Natural killer cell treated with Interleukin-12 subunit alpha and Interleukin-12 subunit beta and Interleukin-15 and Interleukin-18, amount 100 ng/mL, for 72 hours (primary cell): Measurements from ENCODE around the gene ACSS1. TPM values are rescaled to one million over a fixed set of nuclear protein-coding genes. Genes with fewer than 3 reads are reported as not detected.

Source experiments
- ATAC-seq, 2 donors: fragments of 150-1000 bp; cut with Tn5 transposase in 1 of 2; sonication (Bioruptor Pico), chemical (Tn5 transposase) in 1 of 2; 2 replicates each; pipeline ENCODE4 v1.10.0; 2021
- DNase-seq: peaks from one replicate; pipeline ENCODE4 v3.0.0; 2022; ENCODE audit warnings: low spot score
- H3K27ac Mint-ChIP-seq, 2 donors: 1 replicate in 1 of 2; 2 replicates in 1 of 2; pipeline ENCODE4 v1.8.0; 2022; ENCODE audit warnings: mixed read lengths in 2 of 2, mild to moderate bottlenecking in 1 of 2, moderate library complexity in 1 of 2
- H3K27me3 Mint-ChIP-seq, 2 donors: 1 replicate in 1 of 2; 2 replicates in 1 of 2; pipeline ENCODE4 v1.8.0; 2022; ENCODE audit warnings: mixed read lengths in 2 of 2
- H3K36me3 Mint-ChIP-seq: one replicate; pipeline ENCODE4 v1.8.0; 2022; ENCODE audit warnings: mixed read lengths
- H3K4me1 Mint-ChIP-seq, 2 donors: 1 replicate in 1 of 2; 2 replicates in 1 of 2; pipeline ENCODE4 v1.8.0; 2022; ENCODE audit warnings: low read depth in 2 of 2, mixed read lengths in 2 of 2, mild to moderate bottlenecking in 1 of 2
- H3K4me3 Mint-ChIP-seq: one replicate; pipeline ENCODE4 v1.8.0; 2022; ENCODE audit warnings: mixed read lengths
- H3K9me3 Mint-ChIP-seq: 2 replicates; pipeline ENCODE4 v1.8.0; 2022; ENCODE audit warnings: mixed read lengths
- total RNA-seq, 2 donors: library from RNA; stranded (reverse); gene quantifications; one replicate each; pipeline ENCODE4 v1.2.3, GENCODE V29; 2022

The ACSS1 gene
- total RNA-seq, 2 donors from 2014 or later = 5.8 to 7.6 TPM

DNA sequence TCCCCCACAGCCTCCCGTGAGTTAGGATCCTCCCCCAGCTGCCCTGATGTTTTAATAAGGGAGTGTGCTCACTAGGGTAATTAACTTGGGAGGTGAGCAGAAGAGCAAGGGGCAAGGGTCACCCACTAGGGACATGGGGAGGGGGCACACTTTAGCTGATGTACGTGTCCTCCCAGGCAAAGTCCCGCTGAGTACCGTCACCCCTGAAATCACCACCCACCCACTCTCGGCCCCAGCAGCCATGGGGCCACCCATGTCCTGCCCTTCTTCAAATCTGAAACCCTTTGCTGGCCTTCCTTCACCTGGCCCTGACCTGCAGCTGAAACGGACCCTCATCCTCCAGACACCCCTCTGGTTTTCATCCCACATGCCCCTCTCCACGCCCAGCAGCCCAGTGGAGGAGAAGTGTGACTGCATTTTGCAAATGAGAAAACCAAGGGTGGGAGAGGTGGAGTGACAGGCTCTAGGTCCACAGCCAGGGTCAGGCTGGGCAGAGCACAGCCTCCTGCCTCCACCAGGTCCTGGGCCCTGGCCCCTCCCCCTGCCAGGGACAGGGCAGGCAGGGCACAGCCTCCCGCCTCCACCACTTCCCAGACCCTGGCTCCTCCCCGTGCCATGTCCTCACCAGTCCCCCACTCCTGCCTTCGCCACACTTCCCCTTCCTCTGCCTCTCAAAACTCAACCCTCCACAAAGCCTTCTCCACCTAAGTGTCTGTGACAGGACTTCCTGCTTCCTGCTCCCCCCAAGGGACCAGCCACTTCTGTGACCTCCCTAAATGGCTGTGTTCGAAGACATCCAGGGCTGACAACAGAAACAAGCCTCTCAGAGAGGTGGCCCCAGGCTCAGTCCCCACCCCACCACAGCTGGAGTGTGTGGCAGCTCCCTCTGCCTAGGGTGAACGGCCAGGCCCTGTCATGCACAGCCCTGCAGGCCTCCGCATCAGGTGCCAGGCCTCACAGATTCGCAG lies 15.1 kb downstream of the ACSS1 start:
- peak overlapping the region; percentile 76 for H3K4me3 Mint-ChIP-seq
- ATAC-seq (peak; percentile 84 to 86), DNase-seq (peak; percentile 70)
- no peaks in the 10 kb centered on the region for H3K9me3 Mint-ChIP-seq
- H3K36me3 Mint-ChIP-seq = no peaks in the 10 kb centered on the region
- peak overlapping the region; percentile 97 to 99 for H3K27ac Mint-ChIP-seq
- no peaks in the 10 kb centered on the region for H3K27me3 Mint-ChIP-seq
- peaks cover 12 to 23% of the 10 kb centered on the region in 2 donors for H3K4me1 Mint-ChIP-seq

DNA sequence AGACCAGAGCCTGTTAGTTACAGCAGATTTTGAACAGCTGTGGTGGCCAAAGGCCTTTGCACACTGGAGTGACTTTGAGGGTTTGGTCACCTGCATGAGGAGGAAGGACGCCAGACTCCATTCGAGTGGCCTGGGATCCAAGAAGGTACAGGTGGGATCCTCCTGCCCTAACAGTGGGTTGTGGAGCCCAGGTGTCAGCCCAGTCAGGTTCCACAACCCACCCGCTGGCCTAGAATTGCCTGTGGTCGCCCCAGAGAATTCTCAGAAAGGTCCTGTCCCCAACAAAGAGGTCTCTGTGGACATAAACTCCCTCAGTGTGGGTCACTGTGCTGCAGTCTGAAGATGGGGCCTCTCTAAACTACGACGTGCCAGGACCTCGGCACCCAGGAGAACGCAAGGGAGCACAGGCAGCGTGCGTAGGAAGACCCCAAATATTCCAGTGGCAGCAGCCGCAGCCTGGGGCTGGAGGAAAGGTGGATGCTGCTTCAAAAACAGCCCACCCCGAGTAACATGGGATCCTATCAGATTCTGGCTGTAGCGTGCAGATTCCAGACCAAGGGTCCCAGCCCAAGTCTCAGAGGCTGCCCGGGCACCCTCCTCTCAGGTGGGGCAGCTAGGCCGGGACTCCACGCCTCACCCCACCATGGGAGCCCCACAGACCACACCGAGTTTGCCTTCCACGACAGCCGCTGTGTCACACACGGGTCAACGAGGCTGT lies 16.0 kb downstream of the ACSS1 start:
- H3K4me3 Mint-ChIP-seq = no peak overlapping the region
- H3K4me1 Mint-ChIP-seq = peaks cover 20 to 31% of the 10 kb centered on the region in 2 donors
- no peak for DNase-seq
- ATAC-seq = no peak
- no peaks in the 10 kb centered on the region for H3K27me3 Mint-ChIP-seq
- peak overlapping the region; percentile 97 to 99 for H3K27ac Mint-ChIP-seq
- no peaks in the 10 kb centered on the region for H3K36me3 Mint-ChIP-seq
- no peaks in the 10 kb centered on the region for H3K9me3 Mint-ChIP-seq

- ATAC-seq = no peak
- Mint-ChIP-seq H3K27me3 (no peaks in the 10 kb centered on the region), H3K4me1 (peaks cover 36 to 41% of the 10 kb centered on the region in 2 donors), H3K36me3 (no peaks in the 10 kb centered on the region), H3K4me3 (no peak overlapping the region), H3K27ac (peak overlapping the region in 1 of 2 donors; percentile 99), H3K9me3 (no peaks in the 10 kb centered on the region)
- no peak for DNase-seq
These were observed 17.5 kb downstream of the ACSS1 start for GRCh38 chr20:25040438-25040831.

DNA sequence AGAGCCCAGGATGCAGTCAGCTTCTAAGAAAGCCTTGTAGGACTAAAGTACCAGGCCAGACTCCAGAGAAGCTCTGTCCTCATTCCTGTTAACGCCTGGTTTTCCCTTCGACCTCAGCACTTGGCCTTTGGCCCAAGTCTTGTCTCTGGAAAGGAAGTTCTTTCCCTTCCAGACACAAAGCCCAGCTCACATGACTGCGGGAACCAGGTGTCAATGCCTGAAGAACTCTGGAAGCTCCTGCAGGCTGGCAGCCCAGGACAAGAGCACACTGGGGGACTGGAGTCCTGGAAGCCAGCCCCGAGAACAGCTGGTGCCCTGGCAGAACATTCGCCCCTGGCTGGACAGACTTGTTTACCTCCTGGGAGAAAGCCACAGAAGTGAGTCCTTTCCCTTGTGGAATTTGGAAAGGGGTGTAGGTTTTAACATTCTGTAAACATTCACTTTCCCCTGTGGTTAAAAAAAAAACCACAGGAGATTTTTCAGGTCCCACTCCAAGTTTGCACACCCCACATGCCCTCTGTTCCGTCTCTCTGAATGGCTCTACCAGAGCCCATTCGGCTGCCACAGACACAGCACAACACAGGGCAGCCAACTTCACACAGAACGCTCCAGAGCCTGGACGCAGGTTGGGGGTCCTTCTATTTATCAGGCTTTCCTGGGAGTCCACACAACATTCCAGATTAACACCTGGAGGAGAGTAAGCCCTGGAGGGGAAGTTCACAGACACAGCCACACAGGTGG lies 18.1 kb downstream of the ACSS1 start:
- Mint-ChIP-seq H3K9me3 (no peaks in the 10 kb centered on the region), H3K4me1 (peaks cover 38 to 41% of the 10 kb centered on the region in 2 donors), H3K36me3 (no peaks in the 10 kb centered on the region), H3K4me3 (no peak overlapping the region), H3K27me3 (no peaks in the 10 kb centered on the region), H3K27ac (peak overlapping the region in 1 of 2 donors; percentile 51)
- DNase-seq (no peak), ATAC-seq (no peak)

DNA sequence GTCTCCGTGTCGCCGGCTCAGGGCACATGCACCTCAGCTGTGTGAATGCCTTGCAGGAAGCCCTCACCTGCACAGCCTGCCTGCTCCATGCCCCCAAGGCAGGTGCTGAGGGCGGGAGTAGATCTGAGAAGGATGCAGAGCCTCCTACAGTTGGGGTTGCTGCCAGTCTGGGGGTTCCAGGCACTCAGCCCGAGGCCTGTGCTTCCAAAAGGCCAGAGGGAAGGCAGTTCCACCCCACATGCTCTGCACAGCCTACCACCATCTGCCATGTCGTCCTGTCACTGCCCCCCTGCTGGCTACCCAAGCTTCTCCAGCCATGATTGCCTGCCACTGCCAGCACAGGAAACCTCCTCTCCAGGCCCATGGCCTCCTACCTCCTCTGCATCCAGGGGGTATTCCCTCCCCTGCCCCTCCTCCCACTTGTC lies 19.3 kb downstream of the ACSS1 start:
- Mint-ChIP-seq H3K27me3 (no peaks in the 10 kb centered on the region), H3K4me3 (no peak overlapping the region), H3K4me1 (peaks cover 38 to 41% of the 10 kb centered on the region in 2 donors), H3K36me3 (no peaks in the 10 kb centered on the region), H3K27ac (no peak overlapping the region), H3K9me3 (no peaks in the 10 kb centered on the region)
- DNase-seq (no peak), ATAC-seq (no peak)

DNA sequence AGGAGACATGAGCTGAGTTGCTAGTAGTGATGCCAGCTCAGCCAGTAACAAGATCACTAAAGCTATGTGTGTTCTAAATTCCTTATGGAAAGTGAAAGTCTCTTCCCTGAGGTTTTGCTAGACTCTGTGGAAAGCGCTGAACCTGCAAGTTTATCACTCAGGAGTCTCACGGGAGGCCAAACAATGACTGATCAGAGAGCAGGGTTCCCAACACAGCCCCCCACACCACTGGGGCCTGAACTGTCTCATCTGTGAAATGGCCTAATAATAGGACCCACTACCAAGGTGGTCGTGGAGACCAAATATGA lies 19.9 kb downstream of the ACSS1 start:
- Mint-ChIP-seq H3K4me3 (no peak overlapping the region), H3K4me1 (peaks cover 34 to 36% of the 10 kb centered on the region in 2 donors), H3K27ac (peak overlapping the region in 1 of 2 donors; percentile 89), H3K9me3 (no peaks in the 10 kb centered on the region), H3K27me3 (no peaks in the 10 kb centered on the region), H3K36me3 (no peaks in the 10 kb centered on the region)
- no peak for DNase-seq
- no peak for ATAC-seq

DNA sequence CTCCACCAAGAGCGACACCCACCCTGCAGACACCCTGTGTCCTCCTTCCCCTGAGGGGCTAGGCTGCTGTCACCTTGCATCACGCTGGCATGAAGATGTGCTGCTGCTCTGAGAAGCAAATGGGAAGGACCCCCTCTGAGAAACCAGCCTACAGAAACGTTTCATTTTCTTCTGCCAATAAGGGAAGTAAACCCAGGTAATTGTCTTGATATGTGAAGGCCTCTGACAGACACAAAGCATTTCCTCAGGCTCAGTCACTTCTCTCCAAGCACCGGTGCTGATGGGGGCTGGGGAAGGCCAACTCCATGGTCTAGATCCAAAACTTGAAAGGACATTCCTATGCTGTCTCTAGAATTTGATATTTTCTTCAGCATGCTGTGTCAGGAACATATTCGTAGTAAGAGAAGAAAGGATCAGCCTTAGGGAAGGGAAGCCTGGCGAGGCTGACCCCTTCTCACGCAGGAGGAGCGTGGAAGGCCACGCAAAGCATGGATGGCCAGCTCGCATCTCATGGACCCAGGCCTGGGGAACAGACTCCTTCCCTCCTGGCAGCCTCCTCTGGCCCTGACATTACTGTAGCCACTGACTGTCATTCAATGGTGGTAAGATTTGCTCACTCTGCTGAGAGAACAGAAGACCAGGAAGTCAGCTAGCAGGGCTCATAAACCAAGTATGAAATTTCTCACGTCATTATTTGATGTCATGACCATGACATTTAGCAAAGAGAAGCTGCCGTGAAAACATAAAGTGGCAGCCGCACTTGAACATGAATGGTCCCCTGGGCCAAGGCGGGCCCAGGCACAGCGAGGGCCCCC lies 20.4 kb downstream of the ACSS1 start:
- Mint-ChIP-seq H3K4me1 (peaks cover 28 to 31% of the 10 kb centered on the region in 2 donors), H3K36me3 (no peaks in the 10 kb centered on the region), H3K9me3 (no peaks in the 10 kb centered on the region), H3K27me3 (no peaks in the 10 kb centered on the region), H3K4me3 (no peak overlapping the region), H3K27ac (peak overlapping the region in 1 of 2 donors; percentile 89)
- no peak for ATAC-seq
- DNase-seq = no peak

DNA sequence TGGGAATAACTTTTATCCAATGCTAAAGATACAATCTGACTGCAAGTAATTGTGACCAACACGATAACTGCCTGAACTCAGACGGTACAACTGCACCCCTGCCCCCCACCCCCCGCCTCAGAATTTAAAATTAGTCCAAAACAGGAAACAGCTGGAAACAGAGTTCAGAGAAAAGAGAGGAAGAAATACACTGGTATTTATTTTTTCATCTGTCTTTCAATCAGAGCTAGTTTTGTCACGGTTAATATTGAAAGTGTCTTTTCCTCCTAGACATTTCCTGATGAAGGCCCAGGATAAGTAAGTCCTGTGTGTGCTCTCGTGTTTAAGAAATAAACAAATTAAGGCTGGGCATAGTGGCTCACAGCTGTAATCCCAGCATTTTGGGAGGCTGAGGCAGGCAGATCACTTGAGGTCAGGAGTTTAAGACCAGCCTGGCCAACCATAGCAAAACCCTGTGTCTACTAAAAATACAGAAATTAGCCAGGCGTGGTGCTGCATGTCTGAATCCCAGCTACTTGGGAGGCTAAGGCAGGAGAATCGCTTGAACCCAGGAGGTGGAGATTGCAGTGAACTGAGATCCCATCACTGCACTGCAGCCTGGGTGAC lies 21.5 kb downstream of the ACSS1 start:
- peak overlapping the region in 1 of 2 donors; percentile 89 for H3K27ac Mint-ChIP-seq
- ATAC-seq = no peak
- DNase-seq = no peak
- peak overlapping the region; percentile 21 for H3K4me3 Mint-ChIP-seq
- H3K27me3 Mint-ChIP-seq = no peaks in the 10 kb centered on the region
- no peaks in the 10 kb centered on the region for H3K9me3 Mint-ChIP-seq
- no peaks in the 10 kb centered on the region for H3K36me3 Mint-ChIP-seq
- H3K4me1 Mint-ChIP-seq = peaks cover 26 to 27% of the 10 kb centered on the region in 2 donors

DNA sequence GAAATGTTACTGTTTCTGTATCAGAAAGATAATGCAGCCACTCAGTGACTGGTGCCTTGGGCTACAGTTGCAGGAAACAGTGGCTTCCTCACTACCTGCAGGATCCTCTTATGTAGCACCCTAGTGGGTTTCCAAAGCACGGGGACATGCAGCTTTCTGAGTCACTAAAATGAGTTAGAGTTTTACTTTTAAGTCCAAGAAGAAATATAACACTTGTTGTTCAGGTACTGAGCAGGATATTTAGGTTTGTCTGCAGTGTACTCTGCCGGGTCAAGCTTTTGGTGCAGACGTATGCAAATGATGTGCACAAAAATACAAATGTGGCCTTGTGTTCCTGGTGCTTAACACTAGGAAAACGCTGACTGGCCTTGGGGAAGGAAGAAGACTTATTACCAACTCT lies 22.0 kb downstream of the ACSS1 start:
- Mint-ChIP-seq H3K36me3 (no peaks in the 10 kb centered on the region), H3K27ac (peak overlapping the region in 1 of 2 donors; percentile 89), H3K4me1 (peaks cover 26 to 27% of the 10 kb centered on the region in 2 donors), H3K4me3 (peak overlapping the region; percentile 21), H3K9me3 (no peaks in the 10 kb centered on the region), H3K27me3 (no peaks in the 10 kb centered on the region)
- no peak for DNase-seq
- ATAC-seq = no peak

- no peak for ATAC-seq
These were observed 24.0 kb downstream of the ACSS1 start for GRCh38 chr20:25033924-25034300.

GRCh38 chr20:25033265-25033923 lies 24.5 kb downstream of the ACSS1 start:
- Mint-ChIP-seq H3K9me3 (no peaks in the 10 kb centered on the region), H3K4me1 (peaks cover 27 to 29% of the 10 kb centered on the region in 2 donors), H3K27ac (no peak overlapping the region), H3K36me3 (no peaks in the 10 kb centered on the region), H3K4me3 (no peak overlapping the region), H3K27me3 (no peaks in the 10 kb centered on the region)
- ATAC-seq (no peak), DNase-seq (no peak)

More at GRCh38 chr20:25033924-25034300, 24.0 kb downstream of the ACSS1 start:
- peaks cover 27 to 29% of the 10 kb centered on the region in 2 donors for H3K4me1 Mint-ChIP-seq
- no peaks in the 10 kb centered on the region for H3K27me3 Mint-ChIP-seq
- H3K36me3 Mint-ChIP-seq = no peaks in the 10 kb centered on the region
- H3K27ac Mint-ChIP-seq = no peak overlapping the region
- H3K4me3 Mint-ChIP-seq = no peak overlapping the region
- no peak for DNase-seq
- no peaks in the 10 kb centered on the region for H3K9me3 Mint-ChIP-seq

DNA sequence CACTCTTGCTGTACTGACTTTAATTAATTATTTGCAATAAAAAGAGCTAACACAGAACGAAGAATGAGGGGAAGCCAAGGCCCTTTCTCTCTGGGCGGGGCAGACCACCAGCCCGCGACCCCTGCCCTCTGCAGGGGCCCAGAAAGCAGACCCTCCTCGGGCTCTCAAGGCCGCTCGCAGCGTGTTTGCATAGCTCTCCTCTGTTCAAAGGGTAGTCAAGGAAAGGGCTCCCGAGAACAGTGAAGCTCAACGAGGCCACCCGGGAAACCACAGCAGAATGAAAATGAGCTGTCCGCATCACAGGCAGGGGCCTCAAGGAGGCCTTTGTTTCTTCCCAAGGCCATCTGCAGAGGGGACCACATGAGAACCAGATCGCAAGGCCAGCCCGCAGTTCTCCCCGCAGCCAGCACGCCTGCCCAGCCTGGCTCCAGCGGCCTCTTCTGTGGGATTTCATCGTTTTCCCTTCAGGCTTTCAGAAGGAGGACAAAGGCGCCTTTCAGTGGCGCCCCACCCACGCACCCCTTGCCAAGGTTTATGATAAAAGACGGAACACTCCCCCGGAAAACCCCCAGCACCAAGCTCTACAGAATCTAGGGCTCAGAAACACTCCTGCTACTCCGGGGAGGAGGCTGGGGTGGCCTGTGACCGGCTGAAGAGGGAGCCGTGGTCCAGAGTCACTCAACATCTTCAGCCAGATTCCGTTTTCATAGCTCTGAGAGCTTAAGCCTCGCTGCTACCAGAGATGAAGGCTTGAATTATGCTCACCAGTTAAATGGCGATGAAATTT lies 25.3 kb downstream of the ACSS1 start:
- peaks cover 23 to 24% of the 10 kb centered on the region in 2 donors for H3K4me1 Mint-ChIP-seq

More for the DNA sequence above, 25.3 kb downstream of the ACSS1 start:
- H3K9me3 Mint-ChIP-seq = no peaks in the 10 kb centered on the region
- H3K36me3 Mint-ChIP-seq = no peaks in the 10 kb centered on the region
- H3K27ac Mint-ChIP-seq = no peak overlapping the region
- no peaks in the 10 kb centered on the region for H3K27me3 Mint-ChIP-seq
- DNase-seq (no peak), ATAC-seq (no peak)
- no peak overlapping the region for H3K4me3 Mint-ChIP-seq
